ENCODE data around the gene ZNF91.

The ZNF91 gene

GRCh38 chr19:23403052-23403451 is 7.8 kb upstream of the ZNF91 start:
- POLR2A ChIA-PET: no interaction called here
- CTCF ChIA-PET: interaction anchor here (0.5 to 0.7 kb wide), 2 partner anchors 116 to 130 kb away, joined by 4 to 5 read pairs; no protein-coding TSS in a partner anchor
- TF ChIP-seq ZNF426 (tag by site-specific recombination; IDR thresholded peaks at IDR 0.05) (no peak), ZNF830 (tag by site-specific recombination; IDR thresholded peaks at IDR 0.05; ENCODE audit: low read depth) (no peak), ELK4 (IDR thresholded peaks at IDR 0.05; ENCODE audit: borderline replicate concordance, low read depth, low read length) (no peak), ZNF621 (tag by site-specific recombination; IDR thresholded peaks at IDR 0.05) (no peak), ZNF548 (tag by site-specific recombination; IDR thresholded peaks at IDR 0.05) (no peak), KLF16 (tag by site-specific recombination; IDR thresholded peaks at IDR 0.05) (no peak), ZNF366 (tag by site-specific recombination; conservative IDR thresholded peaks at IDR 0.05) (no peak), ZNF837 (tag by site-specific recombination; IDR thresholded peaks at IDR 0.05) (no peak), ZNF280D (tag by site-specific recombination; IDR thresholded peaks at IDR 0.05) (no peak), ZNF639 (tag by site-specific recombination; IDR thresholded peaks at IDR 0.05) (no peak)

GRCh38 chr19:23402388-23402787 is 7.1 kb upstream of the ZNF91 start:
- Histone ChIP-seq H3K4me3 (ENCODE audit: low read depth, low read length) (no peak overlapping the region), H3K36me3 (ENCODE audit: control insufficient read depth in 2 of 2, insufficient read depth in 1 of 2, low read length in 2 of 2) (peaks cover 0 to 15% of the 10 kb centered on the region in 2 experiments; a peak in 1 of 3 replicates), H3K4me1 (ENCODE audit: control insufficient read depth, insufficient read depth, low read length) (no peaks in the 10 kb centered on the region), H3K27ac (ENCODE audit: extremely low read depth, low read depth, low read length) (no peak overlapping the region), H3K9me3 (ENCODE audit: control insufficient read depth, insufficient read depth, low read depth, low read length) (no peaks in the 10 kb centered on the region)
- ChIA-PET POLR2A (no interaction called here), CTCF (no interaction called here)
- TF ChIP-seq ZNF530 (tag by site-specific recombination; IDR thresholded peaks at IDR 0.05; ENCODE audit: low read depth): no peak
- TF ChIP-seq ZNF23 (tag by site-specific recombination; IDR thresholded peaks at IDR 0.05; ENCODE audit: borderline replicate concordance): no peak
- TF ChIP-seq ZNF266 (tag by site-specific recombination; IDR thresholded peaks at IDR 0.05; ENCODE audit: low read depth): no peak
- TF ChIP-seq KLF9 (tag by site-specific recombination; IDR thresholded peaks at IDR 0.05; ENCODE audit: low read depth): no peak
- no peak for TF ChIP-seq CTCF (tag by site-specific recombination; IDR thresholded peaks at IDR 0.05)

More at GRCh38 chr19:23403052-23403451, 7.8 kb upstream of the ZNF91 start:
- H3K9me3 ChIP-seq (ENCODE audit: control insufficient read depth, insufficient read depth, low read depth, low read length): no peaks in the 10 kb centered on the region; the same call in 1 of the 2 replicates
- H3K27ac ChIP-seq (ENCODE audit: extremely low read depth, low read depth, low read length): no peak overlapping the region
- H3K36me3 ChIP-seq (ENCODE audit: control insufficient read depth in 2 of 2, insufficient read depth in 1 of 2, low read length in 2 of 2): peaks cover 0 to 15% of the 10 kb centered on the region in 2 experiments; a peak in 1 of 3 replicates
- H3K4me3 ChIP-seq (ENCODE audit: low read depth, low read length): no peak overlapping the region
- no peaks in the 10 kb centered on the region for H3K4me1 ChIP-seq (ENCODE audit: control insufficient read depth, insufficient read depth, low read length)

Measured in HEK293 (cell line).